ENCODE results near the gene GALC. TPM values are rescaled to one million over a fixed set of nuclear protein-coding genes. Genes with fewer than 3 reads are reported as not detected.

GALC gene
- total RNA-seq, 1 donor from 2014 or later, result 13.4 TPM

- DNase-seq (ENCODE audit: low spot score), result no peak
- intact Hi-C loops (cut with micrococcal nuclease), result loop anchor here (1.0 kb wide), 1 partner anchor 30 kb away; the partner anchor contains the start of gene GALC
Observed at GRCh38 chr14:88023658-88024187, 30.7 kb upstream of the GALC start.

DNA sequence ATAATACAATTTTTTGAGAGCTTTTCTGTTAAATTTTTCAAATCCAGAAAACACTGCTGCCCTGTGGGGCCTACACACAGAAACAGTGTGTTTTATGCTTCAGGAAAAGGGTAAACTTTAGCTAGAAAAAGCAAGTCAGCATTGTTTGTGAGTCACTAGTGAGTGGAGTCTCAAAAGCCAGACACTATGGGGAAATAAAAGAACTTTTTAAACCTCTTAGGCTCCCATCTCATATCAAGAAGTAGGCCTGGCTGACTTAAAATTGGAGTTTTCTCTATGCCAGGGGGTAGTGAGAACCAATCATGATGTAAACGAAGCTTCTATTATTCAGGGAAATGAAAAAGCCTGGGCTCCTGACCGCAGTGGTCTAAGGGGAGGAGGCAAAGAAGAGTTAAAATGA, 24.6 kb upstream of the GALC start:
- peaks cover 52% of the 10 kb centered on the region for H3K36me3 Mint-ChIP-seq (ENCODE audit: low read depth)
- DNase-seq (ENCODE audit: low spot score), result no peak
- H3K9me3 Mint-ChIP-seq, result no peaks in the 10 kb centered on the region
- H3K4me1 Mint-ChIP-seq (ENCODE audit: low read depth), result peaks cover 50% of the 10 kb centered on the region
- H3K4me3 Mint-ChIP-seq (ENCODE audit: low read depth), result no peak overlapping the region
- H3K27me3 Mint-ChIP-seq (ENCODE audit: low read depth), result no peaks in the 10 kb centered on the region
- H3K27ac Mint-ChIP-seq, result no peak overlapping the region
- intact Hi-C loops (cut with micrococcal nuclease), result no loop called here

More at GRCh38 chr14:88023658-88024187, 30.7 kb upstream of the GALC start:
- H3K36me3 Mint-ChIP-seq (ENCODE audit: low read depth), result peaks cover 21% of the 10 kb centered on the region
- peak overlapping the region; percentile 78 for H3K27ac Mint-ChIP-seq
- H3K9me3 Mint-ChIP-seq, result no peaks in the 10 kb centered on the region
- peak overlapping the region; percentile 19 for H3K4me3 Mint-ChIP-seq (ENCODE audit: low read depth)
- peaks cover 67% of the 10 kb centered on the region for H3K4me1 Mint-ChIP-seq (ENCODE audit: low read depth)
- no peaks in the 10 kb centered on the region for H3K27me3 Mint-ChIP-seq (ENCODE audit: low read depth)

- H3K27ac Mint-ChIP-seq, result no peak overlapping the region
- no peaks in the 10 kb centered on the region for H3K9me3 Mint-ChIP-seq
- H3K4me3 Mint-ChIP-seq (ENCODE audit: low read depth), result no peak overlapping the region
- peaks cover 60% of the 10 kb centered on the region for H3K36me3 Mint-ChIP-seq (ENCODE audit: low read depth)
- H3K27me3 Mint-ChIP-seq (ENCODE audit: low read depth), result no peaks in the 10 kb centered on the region
- H3K4me1 Mint-ChIP-seq (ENCODE audit: low read depth), result peaks cover 55% of the 10 kb centered on the region
- no peak for DNase-seq (ENCODE audit: low spot score)
- intact Hi-C loops (cut with micrococcal nuclease), result no loop called here
Observed at GRCh38 chr14:88016768-88017167, 23.8 kb upstream of the GALC start.

GRCh38 chr14:88013750-88014349, 20.9 kb upstream of the GALC start:
- Mint-ChIP-seq H3K36me3 (ENCODE audit: low read depth) (peaks cover 70% of the 10 kb centered on the region), H3K27me3 (ENCODE audit: low read depth) (no peaks in the 10 kb centered on the region)
- intact Hi-C loops (cut with micrococcal nuclease), result loop anchor here (1.0 to 5.0 kb wide), 2 partner anchors 67 to 154 kb away; no protein-coding TSS in a partner anchor

GRCh38 chr14:88012495-88012894, 19.5 kb upstream of the GALC start:
- no peaks in the 10 kb centered on the region for H3K9me3 Mint-ChIP-seq
- peaks cover 59% of the 10 kb centered on the region for H3K4me1 Mint-ChIP-seq (ENCODE audit: low read depth)
- no peak for DNase-seq (ENCODE audit: low spot score)
- H3K36me3 Mint-ChIP-seq (ENCODE audit: low read depth), result peaks cover 69% of the 10 kb centered on the region
- intact Hi-C loops (cut with micrococcal nuclease), result loop anchor here (5.0 kb wide), 1 partner anchor 65 kb away; no protein-coding TSS in a partner anchor
- no peak overlapping the region for H3K4me3 Mint-ChIP-seq (ENCODE audit: low read depth)
- H3K27me3 Mint-ChIP-seq (ENCODE audit: low read depth), result no peaks in the 10 kb centered on the region
- H3K27ac Mint-ChIP-seq, result no peak overlapping the region

More at GRCh38 chr14:88013750-88014349, 20.9 kb upstream of the GALC start:
- no peak overlapping the region for H3K4me3 Mint-ChIP-seq (ENCODE audit: low read depth)
- peaks cover 59% of the 10 kb centered on the region for H3K4me1 Mint-ChIP-seq (ENCODE audit: low read depth)
- no peak overlapping the region for H3K27ac Mint-ChIP-seq
- no peaks in the 10 kb centered on the region for H3K9me3 Mint-ChIP-seq
- DNase-seq (ENCODE audit: low spot score), result no peak

DNA sequence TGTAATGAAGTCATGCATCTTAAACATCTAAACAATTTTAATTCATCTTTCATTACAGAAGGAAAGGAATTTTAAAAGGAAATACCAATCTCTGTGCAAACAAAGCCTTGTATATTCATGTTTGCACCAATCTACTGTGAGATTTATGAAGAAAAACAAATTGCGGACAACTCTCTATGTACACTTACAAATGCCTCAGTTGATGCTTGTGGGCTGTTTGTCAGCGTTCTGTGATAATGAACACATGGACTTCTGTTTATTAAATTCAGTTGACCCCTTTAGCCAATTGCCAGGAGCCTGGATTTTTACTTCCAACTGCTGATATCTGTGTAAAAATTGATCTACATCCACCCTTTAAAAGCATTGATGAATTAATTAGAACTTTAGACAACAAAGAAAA, 17.3 kb upstream of the GALC start:
- Mint-ChIP-seq H3K27me3 (ENCODE audit: low read depth) (no peaks in the 10 kb centered on the region), H3K4me3 (ENCODE audit: low read depth) (peak overlapping the region; percentile 33), H3K4me1 (ENCODE audit: low read depth) (peaks cover 57% of the 10 kb centered on the region), H3K9me3 (no peaks in the 10 kb centered on the region), H3K27ac (no peak overlapping the region), H3K36me3 (ENCODE audit: low read depth) (peaks cover 58% of the 10 kb centered on the region)
- intact Hi-C loops (cut with micrococcal nuclease), result loop anchor here (5.0 kb wide), 1 partner anchor 63 kb away; no protein-coding TSS in a partner anchor
- DNase-seq (ENCODE audit: low spot score), result no peak

DNA sequence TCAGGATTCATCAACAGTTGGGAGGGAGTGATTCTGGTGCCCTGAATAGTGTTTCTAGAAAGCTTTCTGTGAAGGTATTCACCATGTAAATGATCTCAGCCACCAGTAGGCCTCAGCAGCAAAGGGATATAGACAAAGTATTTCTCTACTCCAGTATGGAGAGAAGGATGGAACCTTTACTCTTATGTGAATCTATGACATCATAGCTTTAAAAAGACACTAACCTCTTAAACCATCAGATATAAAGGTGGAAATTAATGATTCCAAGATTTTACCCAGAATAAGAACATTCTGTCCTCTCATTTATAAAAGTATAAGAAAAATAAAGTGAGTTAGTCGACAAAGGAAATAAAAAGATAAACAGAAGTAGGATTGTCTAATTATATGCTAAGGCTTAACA, 16.5 kb upstream of the GALC start:
- Mint-ChIP-seq H3K36me3 (ENCODE audit: low read depth) (peaks cover 58% of the 10 kb centered on the region), H3K9me3 (no peaks in the 10 kb centered on the region), H3K4me1 (ENCODE audit: low read depth) (peaks cover 59% of the 10 kb centered on the region), H3K4me3 (ENCODE audit: low read depth) (no peak overlapping the region), H3K27me3 (ENCODE audit: low read depth) (no peaks in the 10 kb centered on the region), H3K27ac (peak overlapping the region; percentile 42)
- intact Hi-C loops (cut with micrococcal nuclease), result loop anchor here (10.0 kb wide), 2 partner anchors 375 to 1615 kb away; partner anchors contain the start of gene SPATA7
- DNase-seq (ENCODE audit: low spot score), result no peak

DNA sequence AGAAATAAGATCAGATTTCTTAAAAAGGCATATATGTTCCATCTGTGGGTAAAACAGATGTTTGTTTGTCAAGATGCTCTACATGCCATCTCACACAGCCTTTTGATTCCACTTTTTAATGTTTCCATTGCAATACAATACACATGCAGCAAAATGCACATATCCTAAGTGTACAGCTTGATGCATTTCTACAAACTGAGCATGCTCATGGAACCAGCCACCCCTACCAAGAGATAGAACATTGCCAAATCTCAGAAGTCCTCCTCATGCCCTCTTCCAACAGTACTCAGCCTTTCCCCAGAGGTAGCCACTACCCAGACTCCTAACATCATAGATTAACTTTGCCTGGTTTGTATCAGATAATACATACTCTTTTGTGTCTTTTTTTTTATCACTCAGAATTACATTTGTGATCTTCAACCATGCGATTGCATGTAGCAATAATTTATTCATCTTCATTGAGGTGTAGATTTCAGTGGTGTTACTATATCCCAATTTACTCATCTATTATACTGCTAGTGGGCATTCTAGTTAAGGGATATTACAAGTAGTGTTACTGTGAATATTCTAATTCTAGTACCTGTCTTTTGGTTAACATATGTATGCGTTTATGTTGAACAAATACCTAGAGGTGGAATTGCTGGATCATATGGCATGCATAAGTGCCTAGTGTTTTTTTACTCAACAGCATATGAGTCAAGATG, 15.2 kb upstream of the GALC start:
- peaks cover 49% of the 10 kb centered on the region for H3K36me3 Mint-ChIP-seq (ENCODE audit: low read depth)

DNA sequence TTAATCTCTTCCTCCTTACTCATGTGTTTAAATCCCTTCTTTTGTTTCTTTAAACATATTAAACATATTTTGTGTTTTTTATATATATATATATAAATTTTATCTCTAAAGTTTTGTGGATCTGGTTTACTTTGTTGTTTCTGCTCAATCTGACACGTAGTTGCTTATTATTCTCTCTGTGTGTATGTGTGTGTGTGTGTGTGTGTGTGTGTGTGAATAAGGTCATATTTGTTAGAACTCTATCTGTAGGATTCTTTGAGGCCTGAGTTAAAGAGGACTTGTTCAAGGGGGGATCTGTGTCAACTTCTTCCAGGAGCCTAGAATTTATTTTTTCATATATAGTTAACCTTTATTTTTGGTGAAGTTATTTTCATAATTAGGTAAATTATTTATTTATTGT, 14.6 kb upstream of the GALC start:
- no peak for DNase-seq (ENCODE audit: low spot score)
- Mint-ChIP-seq H3K27ac (peak overlapping the region; percentile 77), H3K36me3 (ENCODE audit: low read depth) (peaks cover 49% of the 10 kb centered on the region), H3K4me3 (ENCODE audit: low read depth) (peak overlapping the region; percentile 78), H3K9me3 (no peaks in the 10 kb centered on the region), H3K27me3 (ENCODE audit: low read depth) (no peaks in the 10 kb centered on the region), H3K4me1 (ENCODE audit: low read depth) (peaks cover 66% of the 10 kb centered on the region)
- intact Hi-C loops (cut with micrococcal nuclease), result loop anchor here (2.0 to 10.0 kb wide), 3 partner anchors 37 to 1617 kb away; partner anchors contain the start of gene SPATA7

More for the DNA sequence above, 15.2 kb upstream of the GALC start:
- Mint-ChIP-seq H3K9me3 (no peaks in the 10 kb centered on the region), H3K4me1 (ENCODE audit: low read depth) (peaks cover 62% of the 10 kb centered on the region), H3K4me3 (ENCODE audit: low read depth) (peak overlapping the region; percentile 77), H3K27me3 (ENCODE audit: low read depth) (no peaks in the 10 kb centered on the region), H3K27ac (peak overlapping the region; percentile 66)
- intact Hi-C loops (cut with micrococcal nuclease), result loop anchor here (10.0 kb wide), 2 partner anchors 377 to 1617 kb away; partner anchors contain the start of gene SPATA7
- no peak for DNase-seq (ENCODE audit: low spot score)

DNA sequence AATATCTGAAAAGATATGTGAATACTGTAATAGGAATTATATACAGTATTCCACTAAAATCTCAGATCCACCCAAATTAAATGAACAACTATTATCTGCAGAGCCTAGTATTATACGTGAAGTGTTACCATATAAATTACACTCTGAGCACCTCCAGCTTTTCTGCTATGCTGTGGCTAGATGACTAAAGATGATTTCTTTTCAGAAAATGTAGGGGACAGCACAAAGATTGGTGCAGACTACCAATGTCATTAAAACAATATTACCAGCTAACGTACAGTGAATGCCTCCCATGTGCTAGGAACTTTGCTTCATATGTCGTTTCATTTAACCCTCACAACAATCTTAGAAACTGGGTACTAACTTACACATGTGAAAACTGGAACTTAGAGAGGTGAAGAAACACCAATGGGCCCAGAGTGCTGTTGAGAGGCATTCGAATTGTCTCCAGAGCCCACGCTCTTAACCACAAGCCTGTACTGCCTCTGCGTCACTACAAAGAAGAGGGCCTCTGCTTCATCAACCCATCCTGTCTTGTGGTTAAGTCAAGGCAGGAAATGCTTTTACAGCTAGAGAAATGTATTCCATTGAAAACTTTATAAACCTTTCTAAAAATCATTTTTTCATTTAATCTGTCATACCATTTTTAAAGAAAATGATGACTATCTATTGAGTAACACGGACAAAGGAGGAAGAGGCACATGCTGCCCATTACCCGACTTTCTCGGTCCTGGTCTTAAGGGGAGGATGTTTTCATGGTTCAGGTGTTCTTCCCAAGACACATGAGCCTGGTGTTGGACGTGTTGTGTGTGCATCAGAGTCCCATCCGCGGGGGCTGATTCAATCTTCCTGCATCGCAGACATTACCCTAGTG, 13.2 kb upstream of the GALC start:
- DNase-seq (ENCODE audit: low spot score), result peak; percentile 64
- Mint-ChIP-seq H3K9me3 (no peaks in the 10 kb centered on the region), H3K27me3 (ENCODE audit: low read depth) (no peaks in the 10 kb centered on the region), H3K4me3 (ENCODE audit: low read depth) (peak overlapping the region; percentile 94), H3K36me3 (ENCODE audit: low read depth) (peaks cover 39% of the 10 kb centered on the region), H3K27ac (peak overlapping the region; percentile 97), H3K4me1 (ENCODE audit: low read depth) (peaks cover 62% of the 10 kb centered on the region)
- intact Hi-C loops (cut with micrococcal nuclease), result loop anchor here (1.0 to 10.0 kb wide), 5 partner anchors 13 to 1619 kb away; partner anchors contain the start of genes GALC and SPATA7

DNA sequence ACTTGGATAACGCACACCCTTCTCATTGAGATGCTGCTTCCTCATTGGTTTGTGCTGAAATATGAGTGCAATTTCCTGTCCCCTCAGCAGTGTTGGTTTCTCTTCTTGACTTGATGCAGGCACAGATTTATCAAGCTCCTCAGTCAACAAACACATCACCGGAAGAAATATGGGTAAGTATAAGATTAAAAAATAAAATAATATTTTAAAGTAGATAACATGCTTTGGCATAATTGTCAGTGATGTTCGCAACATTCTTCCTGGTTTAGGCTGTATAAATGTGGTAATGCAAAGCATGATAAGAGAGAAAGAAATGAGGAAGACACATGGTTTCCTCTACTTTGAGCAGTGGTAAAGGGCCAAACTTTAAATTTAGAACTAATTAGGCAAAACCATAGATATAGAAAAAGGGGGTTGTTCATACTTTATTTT, 12.1 kb upstream of the GALC start, which contains the start of gene GPR65:
GPR65 (plus strand) TSS at position 86 of the 432 bp plus-strand sequence. CDS start 5,713 bp downstream, outside the sequence.
- Mint-ChIP-seq H3K27me3 (ENCODE audit: low read depth) (no peaks in the 10 kb centered on the region), H3K9me3 (no peaks in the 10 kb centered on the region), H3K4me3 (ENCODE audit: low read depth) (peak within 1 kb of the TSS; percentile 94), H3K4me1 (ENCODE audit: low read depth) (peaks cover 57% of the 10 kb centered on the region), H3K27ac (peak within 1 kb of the TSS; percentile 97), H3K36me3 (ENCODE audit: low read depth) (peaks cover 27% of the 10 kb centered on the region)
- DNase-seq (ENCODE audit: low spot score), result peak; percentile 41
- intact Hi-C loops (cut with micrococcal nuclease), result loop anchor here (10.0 kb wide), 2 partner anchors 380 to 1620 kb away; partner anchors contain the start of gene SPATA7
